Head of caudate nucleus (tissue), 42 donors: ENCODE measurements around the gene EDEM2.
"Not testable (repeated sequence)": the region's sequence is repeated elsewhere in the genome, so short reads cannot be mapped to it uniquely, and the experiment has no call there.

Experiments used
- DNase-seq, 42 donors: peaks; one replicate each; pipeline versions ENCODE4 v3.0.0 to v3.0.0-alpha.2; 2020 to 2021; ENCODE audit warnings: mixed read lengths in 7 of 42
- intact Hi-C: fragments of 100-400 bp; cut with DNase I; formaldehyde crosslinking; loops from one replicate; pipeline ENCODE4 v1.15.0; 2022

Gene EDEM2

GRCh38 chr20:35104685-35105295 lies 42.3 kb downstream of the EDEM2 start:
- no peak for DNase-seq
- intact Hi-C loops = no loop called here

DNA sequence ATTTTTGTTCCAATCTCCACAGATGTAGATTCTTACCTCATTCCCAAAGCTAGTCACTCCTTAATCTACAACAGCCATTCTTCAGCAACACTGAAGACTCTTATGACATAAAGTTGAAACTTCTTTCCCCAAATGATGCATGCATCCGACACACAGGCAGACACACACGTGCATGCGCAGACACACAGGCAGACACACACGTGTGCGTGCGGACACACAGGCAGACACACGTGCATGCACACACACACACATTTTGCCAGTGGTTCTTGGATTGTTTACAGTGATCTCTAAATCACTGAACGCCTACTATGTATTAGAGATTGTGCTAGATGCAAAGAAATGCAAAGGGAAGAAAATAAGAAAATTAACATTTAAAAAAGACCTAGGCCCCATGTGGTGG lies 45.5 kb downstream of the EDEM2 start:
- intact Hi-C loops = no loop called here
- DNase-seq = peak in 1 of 42 donors; percentile 1

DNA sequence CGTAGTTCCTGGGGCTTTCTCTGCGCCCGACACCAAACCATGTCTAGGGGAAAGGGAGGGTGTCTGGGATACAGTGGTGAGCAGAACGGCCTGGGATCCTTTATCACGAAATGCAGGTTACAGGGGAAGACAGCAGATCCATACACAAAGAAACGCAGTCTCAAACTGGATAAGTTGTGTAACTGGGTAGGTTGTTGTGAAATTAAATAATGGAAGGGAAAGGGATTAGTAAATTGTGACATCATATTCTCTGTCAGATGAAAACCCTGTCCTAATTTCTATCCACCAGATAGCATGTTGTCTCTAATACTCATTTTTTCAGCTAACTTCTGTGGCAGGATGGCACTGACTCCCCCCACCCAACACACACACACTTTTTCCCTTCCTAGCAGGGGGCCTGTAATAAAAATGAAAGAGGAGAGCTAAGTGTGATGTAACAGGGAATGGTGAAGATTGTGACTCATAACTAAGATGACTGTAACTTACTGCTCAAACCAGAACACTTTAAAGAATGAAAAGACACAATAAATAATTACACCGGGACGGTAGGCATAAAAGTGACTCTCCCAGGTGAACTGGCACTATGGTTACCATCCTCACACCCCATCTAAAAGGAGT lies 53.8 kb downstream of the EDEM2 start:
- intact Hi-C loops = loop anchor here (5.0 to 10.0 kb wide), 4 partner anchors 49 to 221 kb away; partner anchors contain the start of genes EDEM2, GGT7, GSS and MYH7B
- no peak for DNase-seq

DNA sequence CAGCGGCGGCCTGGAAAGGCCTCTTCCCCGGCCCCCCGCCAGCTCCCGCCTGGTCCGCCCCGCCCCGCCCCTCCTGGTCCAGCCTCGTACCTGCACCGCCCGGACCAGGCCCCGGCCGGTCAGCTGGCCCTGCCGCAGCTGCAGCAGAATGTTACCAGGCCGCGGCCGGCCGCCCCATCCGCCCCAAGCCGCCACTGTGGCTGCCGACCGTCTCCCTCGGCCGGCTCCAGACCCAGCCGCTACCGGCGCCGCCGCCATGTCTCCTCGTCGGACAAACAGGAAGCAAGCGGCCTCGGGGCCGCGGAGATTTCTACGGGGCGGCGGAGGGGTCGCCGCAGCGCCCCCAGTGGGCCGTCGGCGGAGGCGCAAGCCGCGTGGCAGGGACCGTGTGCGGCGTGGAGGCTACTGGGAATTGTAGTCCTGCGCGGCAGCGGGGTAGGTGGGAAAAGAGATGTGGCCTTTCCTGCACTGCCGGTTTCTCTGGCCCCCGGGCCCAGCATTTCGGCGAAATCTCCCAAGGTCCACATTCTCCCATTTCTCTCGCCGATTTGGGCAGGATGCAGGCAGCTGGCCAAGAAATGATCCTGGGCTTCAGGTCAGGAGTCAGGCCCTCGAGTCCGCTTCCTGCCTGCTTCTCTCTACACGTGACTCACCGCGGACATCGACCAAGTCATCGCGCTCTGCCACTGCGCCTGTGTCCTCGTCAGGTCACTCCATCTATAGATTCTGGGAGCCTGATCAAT lies 54.4 kb downstream of the EDEM2 start, which contains the start of gene TRPC4AP:
Gene TRPC4AP (minus strand): TSS at position 284 of the 743 bp plus-strand sequence. CDS start 26 bp downstream, at position 258.
- peak; percentile 69 to 96 (median 90) for DNase-seq
- intact Hi-C loops = loop anchor here (5.0 to 10.0 kb wide), 4 partner anchors 48 to 220 kb away; partner anchors contain the start of genes EDEM2, GGT7, GSS and MYH7B

DNA sequence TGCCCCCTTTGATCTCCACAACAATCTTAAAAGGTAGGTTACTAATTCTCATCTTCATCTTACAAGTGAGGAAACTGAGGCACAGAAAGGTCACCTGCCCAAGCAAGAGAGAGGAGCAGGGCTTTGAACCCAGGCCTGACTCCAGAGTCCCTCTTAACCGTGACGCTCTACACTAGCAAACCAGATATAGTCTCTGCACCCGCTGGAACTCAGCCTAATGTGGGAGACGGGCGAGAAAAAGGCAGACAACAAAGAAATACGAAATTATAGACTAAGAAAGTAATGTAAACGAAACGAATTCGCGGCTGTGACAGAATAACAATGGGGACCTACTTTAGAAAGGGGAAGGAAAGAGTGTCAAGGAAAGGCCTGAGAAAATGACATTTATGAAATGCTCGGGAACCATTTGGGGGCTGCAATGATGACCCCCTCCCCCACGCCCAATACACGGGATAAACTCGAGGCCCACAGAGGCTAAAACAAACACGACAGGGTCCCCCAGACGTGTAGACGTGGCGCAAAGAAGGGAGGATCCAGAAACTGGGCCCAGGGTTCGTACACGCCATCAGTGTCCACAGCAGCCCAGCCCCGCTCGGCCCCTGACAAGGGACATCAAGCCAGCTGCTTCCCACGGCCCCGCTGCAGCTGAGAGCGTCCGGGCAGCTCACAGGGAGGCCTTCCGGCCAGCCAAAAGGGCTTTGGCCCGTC lies 55.2 kb downstream of the EDEM2 start:
- DNase-seq = peak in 5 of 42 donors; percentile 7 to 42 (median 23)
- intact Hi-C loops = loop anchor here (5.0 to 10.0 kb wide), 4 partner anchors 47 to 220 kb away; partner anchors contain the start of genes EDEM2, GGT7, GSS and MYH7B

- DNase-seq = no peak
- intact Hi-C loops = no loop called here
These were observed 58.6 kb downstream of the EDEM2 start for GRCh38 chr20:35088231-35089145.

DNA sequence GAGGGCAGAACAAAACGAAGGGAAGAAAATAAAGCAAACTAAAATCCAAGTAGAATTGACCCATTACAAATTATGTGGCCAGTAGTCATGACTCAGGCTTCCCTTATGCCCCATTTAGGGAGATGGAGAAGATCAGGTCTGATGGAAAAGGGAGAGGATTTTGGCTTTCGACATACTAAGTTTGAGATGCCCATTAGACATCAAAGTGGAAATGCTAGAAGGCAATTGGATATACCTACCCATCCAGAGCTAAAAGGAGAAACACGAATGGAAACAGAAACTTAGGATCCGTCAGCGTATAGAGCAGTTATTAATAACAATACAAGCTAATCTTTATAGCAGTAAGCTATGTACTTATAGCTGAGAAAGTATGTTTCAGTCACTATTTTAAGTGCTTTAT lies 59.3 kb downstream of the EDEM2 start:
- intact Hi-C loops = no loop called here
- no peak for DNase-seq

GRCh38 chr20:35087355-35087754 lies 59.8 kb downstream of the EDEM2 start:
- intact Hi-C loops = no loop called here
- DNase-seq = no peak

DNA sequence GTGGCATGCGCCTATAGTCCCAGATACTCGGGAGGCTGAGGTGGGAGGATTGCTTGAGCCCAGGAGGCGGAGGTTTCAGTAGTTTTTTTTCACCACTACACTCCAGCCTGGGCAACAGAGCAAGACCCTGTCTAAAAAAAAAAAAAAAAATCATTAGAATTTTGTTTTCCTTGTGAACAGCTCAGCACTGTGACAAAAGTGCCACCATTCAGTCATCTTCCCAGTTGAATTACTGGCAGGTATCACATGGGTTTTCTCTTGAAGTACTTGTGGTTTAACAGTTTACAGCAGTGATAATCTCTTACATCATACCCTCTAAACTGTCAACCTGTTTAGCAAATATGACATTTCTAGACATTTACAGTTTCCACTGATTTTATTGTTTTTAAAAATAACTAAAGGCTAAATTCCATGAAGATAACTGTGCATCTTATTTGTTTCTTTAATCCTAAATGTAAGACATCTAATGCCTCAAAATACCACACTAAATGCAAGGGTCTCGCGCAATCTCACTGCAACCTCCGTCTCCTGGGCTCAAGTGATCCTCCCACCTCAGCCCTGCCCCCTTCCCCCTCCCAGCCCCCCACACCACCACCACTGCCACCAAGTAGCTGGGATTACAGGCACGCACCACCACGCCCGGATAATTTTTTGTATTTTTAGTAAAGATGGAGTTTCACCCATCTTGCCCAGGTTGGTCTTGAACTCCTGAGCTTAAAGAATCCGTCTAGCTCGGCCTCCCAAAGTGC lies 61.5 kb downstream of the EDEM2 start:
- intact Hi-C loops = no loop called here
- DNase-seq = no peak

DNA sequence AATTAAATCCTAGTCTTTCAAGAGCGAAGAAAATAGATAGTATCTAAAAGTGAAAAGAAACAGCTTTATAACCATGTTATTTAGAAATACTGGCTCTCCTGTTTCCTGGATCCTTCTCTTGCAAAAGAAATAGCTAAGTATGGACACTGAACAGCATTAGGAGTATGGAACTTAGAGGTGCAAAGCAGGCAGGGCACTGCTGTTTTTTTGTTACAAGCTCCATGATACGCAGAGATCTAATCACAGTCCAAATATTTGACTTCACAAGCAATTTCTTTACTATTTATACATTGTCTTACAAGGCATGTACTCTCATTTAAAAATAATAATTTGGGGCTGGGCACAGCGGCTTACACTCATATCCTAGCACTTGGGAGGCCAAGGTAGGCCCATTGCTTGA lies 62.1 kb downstream of the EDEM2 start:
- DNase-seq = no peak
- intact Hi-C loops = no loop called here

DNA sequence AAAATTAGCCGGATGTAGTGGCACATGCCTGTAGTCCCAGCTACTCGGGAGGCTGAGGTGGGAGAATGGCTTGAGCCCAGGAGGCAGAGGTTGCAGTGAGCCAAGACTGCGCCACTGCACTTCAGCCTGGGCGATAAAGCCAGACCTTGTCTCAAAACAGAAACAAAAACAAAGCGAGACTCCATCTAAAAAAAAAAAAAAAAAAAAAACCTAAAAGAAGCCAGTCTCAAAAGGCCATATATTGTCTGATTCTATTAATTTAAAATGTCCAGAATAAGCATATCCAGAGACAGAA lies 66.8 kb downstream of the EDEM2 start:
- intact Hi-C loops, DNase-seq: not testable (repeated sequence)

- intact Hi-C loops = no loop called here
- no peak for DNase-seq
These were observed 67.4 kb downstream of the EDEM2 start for GRCh38 chr20:35079472-35080347.

DNA sequence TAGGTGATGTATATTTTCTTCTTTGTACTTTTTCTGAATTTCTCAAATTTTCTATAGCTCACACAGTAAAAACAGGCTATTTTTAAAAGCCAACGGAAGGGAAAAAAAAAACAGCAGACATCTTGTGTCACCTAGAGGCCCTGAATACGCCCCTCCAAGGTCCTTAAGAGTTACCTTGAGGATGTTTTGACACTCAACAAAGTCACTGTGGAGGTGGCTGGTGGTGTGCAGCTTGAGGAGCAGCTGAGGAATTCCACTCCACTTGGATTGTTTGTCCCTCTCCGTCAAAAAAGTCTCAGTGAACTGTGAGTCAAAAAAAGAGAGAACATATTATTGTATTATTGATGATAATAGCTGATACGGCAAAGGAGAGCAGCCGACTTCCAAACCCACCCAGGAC lies 69.3 kb downstream of the EDEM2 start:
- no peak for DNase-seq
- intact Hi-C loops = no loop called here

DNA sequence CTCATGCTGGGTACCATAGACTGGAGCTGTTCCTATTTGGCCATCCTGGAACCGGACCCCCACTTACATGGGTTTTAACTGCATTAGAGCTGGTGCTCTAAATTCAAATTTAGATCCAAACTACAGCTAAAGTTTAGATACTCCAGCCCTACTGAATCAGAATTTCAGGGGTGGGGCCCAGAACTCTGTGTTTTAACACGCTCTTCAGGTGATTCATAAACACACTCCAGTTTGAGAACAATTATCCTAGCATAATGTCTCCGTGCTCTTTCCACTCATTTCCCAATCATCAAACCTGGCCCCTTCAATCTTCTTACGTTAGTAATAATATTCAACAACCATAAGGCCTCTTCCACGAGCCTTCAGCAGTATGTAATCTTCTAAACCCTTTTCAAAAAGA lies 69.8 kb downstream of the EDEM2 start:
- DNase-seq = no peak

GRCh38 chr20:35071436-35072153 lies 75.5 kb downstream of the EDEM2 start:
- DNase-seq, intact Hi-C loops: not testable (repeated sequence)

More for the DNA sequence above, 69.8 kb downstream of the EDEM2 start:
- intact Hi-C loops = no loop called here

GRCh38 chr20:35066194-35066593 lies 80.9 kb downstream of the EDEM2 start:
- no peak for DNase-seq
- intact Hi-C loops = no loop called here
